ENCODE measurements around the gene NPAS3.

- no peak for TF ChIP-seq CTCF (IDR thresholded peaks at IDR 0.05)
- no peak for TF ChIP-seq POLR2A (IDR thresholded peaks at IDR 0.05)
Measured at GRCh38 chr14:33646692-33647260, 708.1 kb downstream of the NPAS3 start.

Data from sigmoid colon (tissue), 3 donors.